Uterus (tissue), 4 donors: ENCODE results near the gene ZNF618. TPM values are rescaled to one million over a fixed set of nuclear protein-coding genes. Genes with fewer than 3 reads are reported as not detected.

Experiments used
- DNase-seq, 2 donors: peaks; one replicate each; pipeline ENCODE4 v3.0.0-alpha.2; 2019 to 2020
- H3K27ac ChIP-seq, 2 donors: fragments of 200-600 bp; sonication (generic); 1 replicate in 1 of 2; 2 replicates in 1 of 2; pipeline ENCODE4 v1.5.1; 2016 to 2018
- H3K27me3 ChIP-seq, 2 donors: fragments of 200-600 bp; sonication (generic); one replicate each; pipeline ENCODE4 v1.5.1; 2018 to 2019; ENCODE audit warnings: control low read depth in 1 of 2
- H3K36me3 ChIP-seq, 2 donors: fragments of 200-600 bp; sonication (generic); one replicate each; pipeline ENCODE4 v1.5.1; 2019; ENCODE audit warnings: control low read depth in 1 of 2
- H3K4me1 ChIP-seq, 2 donors: fragments of 200-600 bp; sonication (generic); one replicate each; pipeline ENCODE4 v1.5.1; 2018 to 2019; ENCODE audit warnings: control low read depth in 1 of 2
- H3K4me3 ChIP-seq, 2 donors: fragments of 200-600 bp; sonication (generic); 1 replicate in 1 of 2; 2 replicates in 1 of 2; pipeline ENCODE4 v1.5.1; 2018 to 2019; ENCODE audit warnings: mild to moderate bottlenecking in 1 of 2
- H3K9me3 ChIP-seq, 2 donors: fragments of 200-600 bp; sonication (generic); one replicate each; pipeline ENCODE4 v1.5.1; 2019; ENCODE audit warnings: control low read depth in 1 of 2
- POLR2A ChIP-seq, 2 donors: fragments of 450-650 bp; IDR thresholded peaks; one replicate each; pipeline ENCODE4 v1.6.1; 2016; ENCODE audit warnings: antibody characterized with exemption in 2 of 2, mild to moderate bottlenecking in 1 of 2, moderate library complexity in 1 of 2
- intact Hi-C: fragments of 100-400 bp; cut with DNase I; formaldehyde crosslinking; loops from one replicate; pipeline ENCODE4 v1.15.1; 2023; ENCODE audit warnings: low total_unique reads
- total RNA-seq, 4 donors: library from RNA; depleted of rRNA in 3 of 4; stranded (reverse); fragments of >200 nt in 3 of 4; gene quantifications; one replicate each; pipeline versions ENCODE4 v1.1.0 to v1.2.4, GENCODE V29; 2014 to 2023
- TF ChIP-seq, protein P1 (sequence below), 4 experiments: fragments of 200-600 bp in 2 of 4; fragments of 450-650 bp in 2 of 4; sonication (generic) in 2 of 4; IDR thresholded peaks; one replicate each; pipeline ENCODE4 v1.5.1; 2016 to 2019; ENCODE audit warnings: antibody characterized with exemption in 4 of 4, mild to moderate bottlenecking in 2 of 4, moderate library complexity in 1 of 4
- donor health status: DM: yes; HTN: yes; CAD: no.

The ZNF618 gene
- total RNA-seq, 4 donors from 2014 or later: 3.8 to 24.2 (median 12.3) TPM

DNA sequence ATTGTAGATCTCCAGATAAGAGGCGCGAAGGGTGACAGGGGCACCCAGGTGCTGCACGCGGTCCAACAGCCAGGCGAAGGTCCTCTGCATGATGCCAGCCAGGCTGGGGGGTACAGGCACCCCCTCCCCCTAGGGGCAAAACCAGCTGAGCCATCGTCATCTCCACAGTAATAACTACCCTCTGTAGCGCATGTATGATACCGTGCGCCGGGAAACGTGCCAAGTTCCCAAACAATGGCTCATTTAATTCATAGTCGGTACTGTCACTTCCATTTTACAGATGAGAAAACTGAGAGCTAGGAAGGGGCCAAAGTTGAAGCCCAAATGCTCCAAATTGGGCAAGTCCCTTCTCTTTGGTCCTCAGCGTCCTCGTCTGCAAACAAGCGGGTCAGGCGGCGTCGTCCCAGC is 221.5 kb downstream of the ZNF618 start:
- Histone ChIP-seq H3K27me3 (no peaks in the 10 kb centered on the region), H3K36me3 (no peaks in the 10 kb centered on the region), H3K9me3 (no peaks in the 10 kb centered on the region), H3K4me1 (peaks cover 0 to 7% of the 10 kb centered on the region in 2 donors), H3K4me3 (peak overlapping the region; percentile 21 to 33), H3K27ac (no peak overlapping the region)
- intact Hi-C loops: no loop called here
- no peak for TF ChIP-seq POLR2A (IDR thresholded peaks at IDR 0.05)
- TF ChIP-seq, protein P1, sequence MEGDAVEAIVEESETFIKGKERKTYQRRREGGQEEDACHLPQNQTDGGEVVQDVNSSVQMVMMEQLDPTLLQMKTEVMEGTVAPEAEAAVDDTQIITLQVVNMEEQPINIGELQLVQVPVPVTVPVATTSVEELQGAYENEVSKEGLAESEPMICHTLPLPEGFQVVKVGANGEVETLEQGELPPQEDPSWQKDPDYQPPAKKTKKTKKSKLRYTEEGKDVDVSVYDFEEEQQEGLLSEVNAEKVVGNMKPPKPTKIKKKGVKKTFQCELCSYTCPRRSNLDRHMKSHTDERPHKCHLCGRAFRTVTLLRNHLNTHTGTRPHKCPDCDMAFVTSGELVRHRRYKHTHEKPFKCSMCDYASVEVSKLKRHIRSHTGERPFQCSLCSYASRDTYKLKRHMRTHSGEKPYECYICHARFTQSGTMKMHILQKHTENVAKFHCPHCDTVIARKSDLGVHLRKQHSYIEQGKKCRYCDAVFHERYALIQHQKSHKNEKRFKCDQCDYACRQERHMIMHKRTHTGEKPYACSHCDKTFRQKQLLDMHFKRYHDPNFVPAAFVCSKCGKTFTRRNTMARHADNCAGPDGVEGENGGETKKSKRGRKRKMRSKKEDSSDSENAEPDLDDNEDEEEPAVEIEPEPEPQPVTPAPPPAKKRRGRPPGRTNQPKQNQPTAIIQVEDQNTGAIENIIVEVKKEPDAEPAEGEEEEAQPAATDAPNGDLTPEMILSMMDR (IDR thresholded peaks at IDR 0.05): no peak
- DNase-seq: peak in 1 of 2 donors; percentile 17

DNA sequence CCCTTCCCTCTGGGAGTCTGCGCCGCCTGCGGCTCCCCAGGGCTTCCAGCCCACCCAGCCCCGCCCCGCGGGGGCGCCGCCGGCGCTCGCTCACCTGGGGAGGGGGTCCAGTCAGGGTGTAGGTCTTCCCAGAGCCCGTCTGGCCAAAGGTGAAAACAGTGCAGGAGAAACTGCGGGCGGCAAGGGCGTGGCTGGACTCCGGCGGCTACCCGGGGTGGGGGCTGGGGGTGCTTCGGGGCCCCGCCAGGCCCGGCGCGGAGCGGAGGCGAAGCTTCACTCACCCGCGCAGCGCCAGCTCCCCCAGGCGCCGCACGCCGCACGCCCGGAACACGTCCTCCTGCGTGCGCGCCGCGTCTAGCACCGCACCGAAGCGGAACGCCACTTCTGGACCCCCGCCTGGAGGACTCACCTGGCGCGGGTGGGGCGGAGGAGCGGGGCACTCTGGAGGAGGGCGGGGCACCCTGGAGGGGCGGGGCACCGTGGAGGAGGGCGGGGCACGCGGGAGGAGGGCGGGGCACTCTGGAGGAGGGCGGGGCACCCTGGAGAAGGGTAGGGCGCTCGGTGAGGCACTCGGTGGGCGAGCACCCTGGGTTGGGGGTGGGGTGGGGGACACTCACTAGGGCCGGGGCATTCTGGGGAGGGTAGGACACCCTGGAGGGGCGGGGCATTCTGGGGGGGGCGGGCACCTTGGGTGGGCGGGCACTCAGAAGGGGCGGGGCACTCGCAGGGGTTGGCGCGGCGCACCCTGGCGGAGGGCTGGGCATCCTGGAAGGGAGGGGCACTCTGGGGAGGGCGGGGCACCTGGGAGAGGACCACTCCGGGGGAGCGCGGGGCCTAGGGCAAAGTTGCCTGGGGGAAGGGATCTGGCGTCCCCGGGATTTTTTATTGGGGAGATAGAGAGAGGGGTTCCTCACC is 222.2 kb downstream of the ZNF618 start:
- no peak for TF ChIP-seq POLR2A (IDR thresholded peaks at IDR 0.05)
- TF ChIP-seq, protein P1 (IDR thresholded peaks at IDR 0.05): no peak
- no peaks in the 10 kb centered on the region for H3K9me3 ChIP-seq
- peak in 1 of 2 donors; percentile 43 for DNase-seq
- no peaks in the 10 kb centered on the region for H3K36me3 ChIP-seq
- intact Hi-C loops: no loop called here
- H3K4me3 ChIP-seq: peak overlapping the region; percentile 21 to 33
- H3K27ac ChIP-seq: no peak overlapping the region
- peaks cover 0 to 7% of the 10 kb centered on the region in 2 donors for H3K4me1 ChIP-seq
- H3K27me3 ChIP-seq: no peaks in the 10 kb centered on the region

DNA sequence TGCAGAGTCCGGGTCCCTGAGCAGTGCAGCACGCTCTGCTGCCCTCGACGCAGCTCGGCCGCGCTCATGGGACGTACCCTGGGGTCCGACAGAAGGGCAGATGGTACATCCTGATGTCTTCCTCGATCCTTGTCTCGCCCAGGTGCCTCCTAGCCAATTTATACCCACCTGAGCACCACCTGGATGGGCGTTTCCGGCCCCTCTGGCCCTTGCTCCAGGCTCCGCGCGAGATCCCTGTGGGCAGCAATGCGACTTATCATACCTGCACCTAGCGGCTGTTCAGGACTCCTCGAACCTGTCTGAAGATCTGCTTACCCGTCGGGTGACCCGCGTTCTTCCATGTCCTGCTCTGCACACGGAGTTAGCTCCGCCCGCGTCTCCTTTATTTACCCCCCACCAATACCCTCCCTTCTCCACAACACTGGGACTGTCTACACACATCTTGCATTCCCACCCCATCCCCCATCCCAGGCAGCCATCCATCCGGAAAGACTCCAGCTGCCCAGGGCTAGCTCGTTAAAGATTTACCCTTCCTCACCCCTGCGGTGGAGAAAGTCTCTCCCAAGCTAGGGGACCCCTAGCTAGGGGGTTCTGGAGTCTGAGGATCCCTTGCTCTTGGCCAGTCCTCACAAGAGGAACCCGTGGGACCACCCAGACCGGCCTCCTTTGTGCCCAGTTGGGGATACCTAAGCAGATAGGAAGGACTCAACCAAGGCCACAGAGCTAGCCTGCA is 223.0 kb downstream of the ZNF618 start, which contains the start of gene KIF12:
Gene KIF12, minus strand, starts transcription at position 357 of the 733 bp plus-strand sequence. Its CDS starts 16 bp downstream, at position 341.
- TF ChIP-seq, protein P1 (IDR thresholded peaks at IDR 0.05): no peak
- TF ChIP-seq POLR2A (IDR thresholded peaks at IDR 0.05): no peak
- intact Hi-C loops: no loop called here
- peaks cover 0 to 7% of the 10 kb centered on the region in 2 donors for H3K4me1 ChIP-seq
- peak within 1 kb of the TSS; percentile 21 to 33 for H3K4me3 ChIP-seq
- peak in 1 of 2 donors; percentile 14 for DNase-seq
- no peaks in the 10 kb centered on the region for H3K27me3 ChIP-seq
- no peaks in the 10 kb centered on the region for H3K9me3 ChIP-seq
- H3K36me3 ChIP-seq: no peaks in the 10 kb centered on the region
- H3K27ac ChIP-seq: no peak within 1 kb of the TSS

DNA sequence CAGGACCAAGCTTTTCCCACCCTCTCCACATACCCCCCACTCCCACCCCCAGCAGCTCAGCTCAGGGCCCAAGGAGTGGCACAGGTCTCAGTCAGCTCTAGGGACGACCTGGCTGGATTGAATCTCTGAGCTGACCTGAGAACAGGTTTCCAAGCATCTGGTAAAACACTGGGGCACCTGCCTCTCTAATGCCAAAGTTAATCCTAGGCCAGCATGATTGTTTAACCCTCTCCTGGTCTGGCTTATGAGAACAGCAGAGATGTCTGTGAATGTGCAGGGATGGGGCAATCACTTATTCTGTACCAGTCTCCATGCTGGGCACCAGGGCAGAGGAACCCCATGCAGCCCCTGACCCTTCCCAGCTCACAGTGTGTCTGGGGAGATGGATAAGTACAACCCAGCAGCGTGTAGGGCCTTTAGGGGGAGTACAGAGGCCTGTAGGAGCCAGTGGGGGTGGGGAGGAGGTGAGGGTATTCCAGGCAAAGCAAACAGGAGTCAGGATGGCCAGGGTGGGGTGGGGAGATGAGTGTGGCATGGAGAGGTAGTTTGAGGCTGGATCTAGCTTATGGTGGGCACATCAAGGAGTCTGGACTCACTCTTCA is 223.7 kb downstream of the ZNF618 start:
- no peak for DNase-seq
- Histone ChIP-seq H3K4me1 (peaks cover 0 to 7% of the 10 kb centered on the region in 2 donors), H3K9me3 (no peaks in the 10 kb centered on the region), H3K4me3 (no peak overlapping the region), H3K27ac (no peak overlapping the region), H3K36me3 (no peaks in the 10 kb centered on the region), H3K27me3 (no peaks in the 10 kb centered on the region)
- TF ChIP-seq, protein P1 (IDR thresholded peaks at IDR 0.05): no peak
- TF ChIP-seq POLR2A (IDR thresholded peaks at IDR 0.05): no peak
- intact Hi-C loops: no loop called here
